ENCODE measurements around the gene CEPT1. TPM values are rescaled to one million over a fixed set of nuclear protein-coding genes. Genes with fewer than 3 reads are reported as not detected.

Gene CEPT1
- total RNA-seq, 1 experiment from 2014 or later = 29.3 TPM

DNA sequence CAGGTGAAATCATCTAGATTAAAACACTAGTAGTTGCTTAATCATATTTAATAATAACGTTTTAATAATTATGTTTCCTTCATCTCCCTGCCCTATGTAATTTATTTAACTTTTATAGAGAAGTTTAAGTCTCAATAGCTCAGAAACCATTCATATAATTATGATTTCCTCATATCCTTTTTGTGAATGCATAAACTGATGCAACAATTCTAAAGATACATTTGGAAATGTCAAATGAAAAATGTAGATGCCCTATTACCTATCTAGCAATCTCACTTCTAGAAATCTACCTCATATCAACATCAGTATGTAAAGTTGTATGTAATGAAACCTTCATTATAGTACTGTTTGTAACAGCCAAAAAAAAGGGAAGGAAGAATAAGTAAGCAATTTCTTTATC is 10.6 kb upstream of the CEPT1 start:
- no peak overlapping the region for H3K27ac Mint-ChIP-seq
- TF ChIP-seq KAT7 (CRISPR knock-in tag; IDR thresholded peaks at IDR 0.05; ENCODE audit: borderline replicate concordance) = no peak
- TF ChIP-seq NFE2L1 (CRISPR knock-in tag; IDR thresholded peaks at IDR 0.05) = no peak
- no peak for TF ChIP-seq FOXK1 (CRISPR knock-in tag; IDR thresholded peaks at IDR 0.05)
- TF ChIP-seq NR3C1 (CRISPR knock-in tag; conservative IDR thresholded peaks at IDR 0.05; ENCODE audit: low read depth) = no peak
- TF ChIP-seq ELF4 (CRISPR knock-in tag; IDR thresholded peaks at IDR 0.05; ENCODE audit: low read depth) = no peak
- ChIA-PET CTCF (no interaction called here), POLR2A (no interaction called here)
- no peaks in the 10 kb centered on the region for H3K27me3 Mint-ChIP-seq (ENCODE audit: low read depth)
- DNase-seq (ENCODE audit: low spot score) = no peak
- H3K9me3 Mint-ChIP-seq = no peaks in the 10 kb centered on the region
- peaks cover 9% of the 10 kb centered on the region; the same call in 1 of the 2 replicates for H3K4me1 Mint-ChIP-seq
- no peak overlapping the region for H3K4me3 Mint-ChIP-seq
- peaks cover 36% of the 10 kb centered on the region for H3K36me3 Mint-ChIP-seq
- no peak for ATAC-seq

- DNase-seq (ENCODE audit: low spot score) (no peak), ATAC-seq (no peak)
- ChIA-PET POLR2A (no interaction called here), CTCF (no interaction called here)
- Mint-ChIP-seq H3K4me3 (no peak overlapping the region), H3K36me3 (peaks cover 35% of the 10 kb centered on the region), H3K27me3 (ENCODE audit: low read depth) (no peaks in the 10 kb centered on the region), H3K27ac (no peak overlapping the region; the same call in 1 of the 2 replicates), H3K4me1 (peaks cover 9% of the 10 kb centered on the region; the same call in 1 of the 2 replicates), H3K9me3 (no peaks in the 10 kb centered on the region)
- TF ChIP-seq FOXP1 (CRISPR knock-in tag; IDR thresholded peaks at IDR 0.05; ENCODE audit: borderline replicate concordance) (no peak), GRHL2 (CRISPR knock-in tag; IDR thresholded peaks at IDR 0.05; ENCODE audit: insufficient replicate concordance, severe bottlenecking) (no peak), ZNF317 (CRISPR knock-in tag; IDR thresholded peaks at IDR 0.05; ENCODE audit: borderline replicate concordance, low read depth) (no peak), CREM (CRISPR knock-in tag; IDR thresholded peaks at IDR 0.05) (no peak), ZNF423 (CRISPR knock-in tag; IDR thresholded peaks at IDR 0.05) (no peak), SP1 (CRISPR knock-in tag; conservative IDR thresholded peaks at IDR 0.05) (no peak), AFF4 (CRISPR knock-in tag; IDR thresholded peaks at IDR 0.05; ENCODE audit: borderline replicate concordance) (no peak), TP53 (CRISPR knock-in tag; IDR thresholded peaks at IDR 0.05) (no peak), CDX4 (CRISPR knock-in tag; IDR thresholded peaks at IDR 0.05; ENCODE audit: borderline replicate concordance) (no peak), RORB (CRISPR knock-in tag; IDR thresholded peaks at IDR 0.05) (no peak), ZNF121 (CRISPR knock-in tag; IDR thresholded peaks at IDR 0.05) (no peak), ZNF138 (CRISPR knock-in tag; conservative IDR thresholded peaks at IDR 0.05) (no peak)
- TF ChIP-seq, protein P1, sequence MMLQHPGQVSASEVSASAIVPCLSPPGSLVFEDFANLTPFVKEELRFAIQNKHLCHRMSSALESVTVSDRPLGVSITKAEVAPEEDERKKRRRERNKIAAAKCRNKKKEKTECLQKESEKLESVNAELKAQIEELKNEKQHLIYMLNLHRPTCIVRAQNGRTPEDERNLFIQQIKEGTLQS (CRISPR knock-in tag; conservative IDR thresholded peaks at IDR 0.05) = no peak
- TF ChIP-seq, protein P2, sequence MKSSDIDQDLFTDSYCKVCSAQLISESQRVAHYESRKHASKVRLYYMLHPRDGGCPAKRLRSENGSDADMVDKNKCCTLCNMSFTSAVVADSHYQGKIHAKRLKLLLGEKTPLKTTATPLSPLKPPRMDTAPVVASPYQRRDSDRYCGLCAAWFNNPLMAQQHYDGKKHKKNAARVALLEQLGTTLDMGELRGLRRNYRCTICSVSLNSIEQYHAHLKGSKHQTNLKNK (CRISPR knock-in tag; IDR thresholded peaks at IDR 0.05) = no peak
- TF ChIP-seq, protein P3, sequence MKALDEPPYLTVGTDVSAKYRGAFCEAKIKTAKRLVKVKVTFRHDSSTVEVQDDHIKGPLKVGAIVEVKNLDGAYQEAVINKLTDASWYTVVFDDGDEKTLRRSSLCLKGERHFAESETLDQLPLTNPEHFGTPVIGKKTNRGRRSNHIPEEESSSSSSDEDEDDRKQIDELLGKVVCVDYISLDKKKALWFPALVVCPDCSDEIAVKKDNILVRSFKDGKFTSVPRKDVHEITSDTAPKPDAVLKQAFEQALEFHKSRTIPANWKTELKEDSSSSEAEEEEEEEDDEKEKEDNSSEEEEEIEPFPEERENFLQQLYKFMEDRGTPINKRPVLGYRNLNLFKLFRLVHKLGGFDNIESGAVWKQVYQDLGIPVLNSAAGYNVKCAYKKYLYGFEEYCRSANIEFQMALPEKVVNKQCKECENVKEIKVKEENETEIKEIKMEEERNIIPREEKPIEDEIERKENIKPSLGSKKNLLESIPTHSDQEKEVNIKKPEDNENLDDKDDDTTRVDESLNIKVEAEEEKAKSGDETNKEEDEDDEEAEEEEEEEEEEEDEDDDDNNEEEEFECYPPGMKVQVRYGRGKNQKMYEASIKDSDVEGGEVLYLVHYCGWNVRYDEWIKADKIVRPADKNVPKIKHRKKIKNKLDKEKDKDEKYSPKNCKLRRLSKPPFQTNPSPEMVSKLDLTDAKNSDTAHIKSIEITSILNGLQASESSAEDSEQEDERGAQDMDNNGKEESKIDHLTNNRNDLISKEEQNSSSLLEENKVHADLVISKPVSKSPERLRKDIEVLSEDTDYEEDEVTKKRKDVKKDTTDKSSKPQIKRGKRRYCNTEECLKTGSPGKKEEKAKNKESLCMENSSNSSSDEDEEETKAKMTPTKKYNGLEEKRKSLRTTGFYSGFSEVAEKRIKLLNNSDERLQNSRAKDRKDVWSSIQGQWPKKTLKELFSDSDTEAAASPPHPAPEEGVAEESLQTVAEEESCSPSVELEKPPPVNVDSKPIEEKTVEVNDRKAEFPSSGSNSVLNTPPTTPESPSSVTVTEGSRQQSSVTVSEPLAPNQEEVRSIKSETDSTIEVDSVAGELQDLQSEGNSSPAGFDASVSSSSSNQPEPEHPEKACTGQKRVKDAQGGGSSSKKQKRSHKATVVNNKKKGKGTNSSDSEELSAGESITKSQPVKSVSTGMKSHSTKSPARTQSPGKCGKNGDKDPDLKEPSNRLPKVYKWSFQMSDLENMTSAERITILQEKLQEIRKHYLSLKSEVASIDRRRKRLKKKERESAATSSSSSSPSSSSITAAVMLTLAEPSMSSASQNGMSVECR (CRISPR knock-in tag; IDR thresholded peaks at IDR 0.05; ENCODE audit: borderline replicate concordance) = no peak
These were observed 8.3 kb upstream of the CEPT1 start for GRCh38 chr1:111131693-111132092.
